Osteocyte (in vitro differentiated cells): ENCODE results near the gene SMAD3. TPM values are rescaled to one million over a fixed set of nuclear protein-coding genes. Genes with fewer than 3 reads are reported as not detected.
A peak's percentile ranks its signal among the peaks of the same experiment; 100 is the strongest.

Experiments used
- DNase-seq: peaks from one replicate; pipeline ENCODE4 v3.0.0; 2021; ENCODE audit warnings: mixed read lengths; ENCODE audit not compliant: unreplicated experiment; ENCODE audit errors: extremely low spot score
- H3K27ac Mint-ChIP-seq: one replicate; pipeline ENCODE4 v1.8.0; 2021; ENCODE audit warnings: mild to moderate bottlenecking, mixed read lengths; ENCODE audit not compliant: unreplicated experiment
- H3K27me3 Mint-ChIP-seq: one replicate; pipeline ENCODE4 v1.8.0; 2021; ENCODE audit warnings: mixed read lengths; ENCODE audit not compliant: unreplicated experiment
- H3K36me3 Mint-ChIP-seq: one replicate; pipeline ENCODE4 v1.8.0; 2021; ENCODE audit warnings: mixed read lengths; ENCODE audit not compliant: unreplicated experiment
- H3K4me1 Mint-ChIP-seq: one replicate; pipeline ENCODE4 v1.8.0; 2021; ENCODE audit warnings: mixed read lengths; ENCODE audit not compliant: unreplicated experiment
- H3K4me3 Mint-ChIP-seq: one replicate; pipeline ENCODE4 v1.8.0; 2021; ENCODE audit warnings: mild to moderate bottlenecking, moderate library complexity, mixed read lengths; ENCODE audit not compliant: unreplicated experiment
- H3K9me3 Mint-ChIP-seq: one replicate; pipeline ENCODE4 v1.8.0; 2021; ENCODE audit warnings: mixed read lengths; ENCODE audit not compliant: unreplicated experiment
- CTCF ChIP-seq: fragments of 200-600 bp; sonication (generic); IDR thresholded peaks from 2 replicates; pipeline ENCODE4 v1.5.0; 2021; ENCODE audit warnings: antibody characterized with exemption, mild to moderate bottlenecking, moderate library complexity
- total RNA-seq: library from RNA; stranded (reverse); gene quantifications from 2 replicates; pipeline ENCODE4 v1.2.1, GENCODE V29; 2021

Gene SMAD3
- total RNA-seq, 1 donor from 2014 or later = 39.7 TPM

GRCh38 chr15:67051088-67052045 lies 14.0 kb upstream of the SMAD3 start:
- DNase-seq = no peak
- Mint-ChIP-seq H3K36me3 (no peaks in the 10 kb centered on the region), H3K4me1 (peaks cover 37% of the 10 kb centered on the region), H3K27ac (peak overlapping the region; percentile 62), H3K27me3 (no peaks in the 10 kb centered on the region), H3K9me3 (no peaks in the 10 kb centered on the region), H3K4me3 (no peak overlapping the region)
- no peak for TF ChIP-seq CTCF

GRCh38 chr15:67054676-67055075 lies 10.7 kb upstream of the SMAD3 start:
- Mint-ChIP-seq H3K36me3 (no peaks in the 10 kb centered on the region), H3K27me3 (no peaks in the 10 kb centered on the region), H3K27ac (no peak overlapping the region), H3K9me3 (no peaks in the 10 kb centered on the region), H3K4me1 (peaks cover 20% of the 10 kb centered on the region), H3K4me3 (no peak overlapping the region)
- no peak for DNase-seq
- TF ChIP-seq CTCF = no peak

- Mint-ChIP-seq H3K27me3 (no peaks in the 10 kb centered on the region), H3K4me3 (no peak overlapping the region), H3K9me3 (no peaks in the 10 kb centered on the region), H3K27ac (no peak overlapping the region), H3K36me3 (no peaks in the 10 kb centered on the region), H3K4me1 (peaks cover 6% of the 10 kb centered on the region)
- no peak for TF ChIP-seq CTCF
- no peak for DNase-seq
Observed at GRCh38 chr15:67059127-67059553, 6.3 kb upstream of the SMAD3 start.

- Mint-ChIP-seq H3K4me1 (peaks cover 12% of the 10 kb centered on the region), H3K27ac (no peak overlapping the region), H3K4me3 (no peak overlapping the region), H3K9me3 (no peaks in the 10 kb centered on the region), H3K36me3 (no peaks in the 10 kb centered on the region), H3K27me3 (no peaks in the 10 kb centered on the region)
- TF ChIP-seq CTCF = no peak
- DNase-seq = no peak
Observed at GRCh38 chr15:67061811-67062368, 3.5 kb upstream of the SMAD3 start.

- no peaks in the 10 kb centered on the region for H3K36me3 Mint-ChIP-seq
- H3K4me3 Mint-ChIP-seq = no peak overlapping the region
- H3K27me3 Mint-ChIP-seq = no peaks in the 10 kb centered on the region
- no peak overlapping the region for H3K27ac Mint-ChIP-seq
- H3K4me1 Mint-ChIP-seq = peaks cover 18% of the 10 kb centered on the region
- no peak for DNase-seq
- no peak for TF ChIP-seq CTCF
- no peaks in the 10 kb centered on the region for H3K9me3 Mint-ChIP-seq
Observed at GRCh38 chr15:67062369-67062985, 2.9 kb upstream of the SMAD3 start.
